Measurements from ENCODE around the gene KCNQ2. TPM values are rescaled to one million over a fixed set of nuclear protein-coding genes. Genes with fewer than 3 reads are reported as not detected.

KCNQ2 gene
- total and polyA plus RNA-seq, 10 of the 15 experiments (the other 5 are each of a cell fraction or from before 2014, with no cell fraction given) = 0.06 to 0.49 (median 0.26) TPM; not detected in 7

DNA sequence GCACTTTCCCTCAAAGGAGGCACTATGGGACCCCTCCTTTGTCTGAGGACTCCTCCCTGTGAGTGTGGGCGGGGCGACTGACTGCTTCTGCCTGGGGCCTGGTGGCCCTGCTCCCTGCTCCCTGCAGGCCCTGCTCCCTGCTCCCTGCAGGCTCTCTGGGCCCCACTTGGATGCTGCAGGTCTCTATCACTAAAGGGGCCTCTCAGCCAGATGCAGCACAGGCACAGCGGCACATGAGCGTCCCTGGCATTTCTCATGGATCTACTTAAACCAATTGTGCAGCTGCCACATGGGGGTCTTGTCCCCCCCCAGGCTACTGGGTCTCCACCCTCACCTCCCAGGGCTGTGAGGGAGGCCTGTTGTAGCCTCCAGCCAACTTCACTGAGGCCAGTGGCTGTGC lies 18.6 kb upstream of the KCNQ2 start:
- ChIA-PET RAD21 (ENCODE audit: unreplicated experiment) (no interaction called here), CTCF (no interaction called here), SMC1A (ENCODE audit: uncharacterized antibody, unreplicated experiment) (no interaction called here), POLR2A (no interaction called here)
- no peak overlapping the region for H3K9ac ChIP-seq (ENCODE audit: control insufficient read depth, insufficient read depth, low read length)
- in situ Hi-C loops (cut with MboI) = no loop called here
- 20% methylated on average over 4 of the region's 4 CpGs for WGBS (ENCODE audit: insufficient coverage, insufficient replicate concordance, low lambda C conversion rate, missing lambda C conversion rate)
- no peak for FAIRE-seq
- intact Hi-C loops (cut with micrococcal nuclease; ENCODE audit: unreplicated experiment) = no loop called here
- no peaks in the 10 kb centered on the region for H3K9me3 ChIP-seq (replicated peaks; ENCODE audit: control insufficient read depth, insufficient read depth, low read length)
- no peaks in the 10 kb centered on the region for H3K79me2 ChIP-seq (ENCODE audit: control insufficient read depth, insufficient read depth, low read length)
- no peak overlapping the region for H3K4me3 ChIP-seq
- no TSS peak for BruUV-seq (replicated peaks)
- no peak overlapping the region for H3K4me2 ChIP-seq (ENCODE audit: control insufficient read depth, insufficient read depth)
- no peak for ATAC-seq
- H2AFZ ChIP-seq (ENCODE audit: control insufficient read depth, low read depth, low read length) = no peak overlapping the region
- DNase-seq (ENCODE audit: low read depth, low spot score) = no peak
- peaks cover 0 to 1% of the 10 kb centered on the region in 2 experiments; a peak in 1 of 4 replicates for H3K27me3 ChIP-seq (replicated peaks in 1 of 2; ENCODE audit: control insufficient read depth in 2 of 2, insufficient read depth in 2 of 2, low read length in 1 of 2)
- no peaks in the 10 kb centered on the region for H3K36me3 ChIP-seq (ENCODE audit: control insufficient read depth in 2 of 2, insufficient read depth in 2 of 2, low read length in 1 of 2)
- H3K27ac ChIP-seq (ENCODE audit: control insufficient read depth, insufficient read depth) = no peak overlapping the region
- no peaks in the 10 kb centered on the region for H3K4me1 ChIP-seq (ENCODE audit: control insufficient read depth, insufficient read depth, low read length)
- no peaks in the 10 kb centered on the region for H4K20me1 ChIP-seq (ENCODE audit: control insufficient read depth, insufficient read depth)
- TF ChIP-seq, protein P1, sequence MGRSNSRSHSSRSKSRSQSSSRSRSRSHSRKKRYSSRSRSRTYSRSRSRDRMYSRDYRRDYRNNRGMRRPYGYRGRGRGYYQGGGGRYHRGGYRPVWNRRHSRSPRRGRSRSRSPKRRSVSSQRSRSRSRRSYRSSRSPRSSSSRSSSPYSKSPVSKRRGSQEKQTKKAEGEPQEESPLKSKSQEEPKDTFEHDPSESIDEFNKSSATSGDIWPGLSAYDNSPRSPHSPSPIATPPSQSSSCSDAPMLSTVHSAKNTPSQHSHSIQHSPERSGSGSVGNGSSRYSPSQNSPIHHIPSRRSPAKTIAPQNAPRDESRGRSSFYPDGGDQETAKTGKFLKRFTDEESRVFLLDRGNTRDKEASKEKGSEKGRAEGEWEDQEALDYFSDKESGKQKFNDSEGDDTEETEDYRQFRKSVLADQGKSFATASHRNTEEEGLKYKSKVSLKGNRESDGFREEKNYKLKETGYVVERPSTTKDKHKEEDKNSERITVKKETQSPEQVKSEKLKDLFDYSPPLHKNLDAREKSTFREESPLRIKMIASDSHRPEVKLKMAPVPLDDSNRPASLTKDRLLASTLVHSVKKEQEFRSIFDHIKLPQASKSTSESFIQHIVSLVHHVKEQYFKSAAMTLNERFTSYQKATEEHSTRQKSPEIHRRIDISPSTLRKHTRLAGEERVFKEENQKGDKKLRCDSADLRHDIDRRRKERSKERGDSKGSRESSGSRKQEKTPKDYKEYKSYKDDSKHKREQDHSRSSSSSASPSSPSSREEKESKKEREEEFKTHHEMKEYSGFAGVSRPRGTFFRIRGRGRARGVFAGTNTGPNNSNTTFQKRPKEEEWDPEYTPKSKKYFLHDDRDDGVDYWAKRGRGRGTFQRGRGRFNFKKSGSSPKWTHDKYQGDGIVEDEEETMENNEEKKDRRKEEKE (IDR thresholded peaks at IDR 0.05) = no peak
- TF ChIP-seq YBX1 (IDR thresholded peaks at IDR 0.05) = no peak
- no peak for TF ChIP-seq POU2F2 (IDR thresholded peaks at IDR 0.05; ENCODE audit: borderline replicate concordance, low read depth, low read length)
- TF ChIP-seq, protein P2, sequence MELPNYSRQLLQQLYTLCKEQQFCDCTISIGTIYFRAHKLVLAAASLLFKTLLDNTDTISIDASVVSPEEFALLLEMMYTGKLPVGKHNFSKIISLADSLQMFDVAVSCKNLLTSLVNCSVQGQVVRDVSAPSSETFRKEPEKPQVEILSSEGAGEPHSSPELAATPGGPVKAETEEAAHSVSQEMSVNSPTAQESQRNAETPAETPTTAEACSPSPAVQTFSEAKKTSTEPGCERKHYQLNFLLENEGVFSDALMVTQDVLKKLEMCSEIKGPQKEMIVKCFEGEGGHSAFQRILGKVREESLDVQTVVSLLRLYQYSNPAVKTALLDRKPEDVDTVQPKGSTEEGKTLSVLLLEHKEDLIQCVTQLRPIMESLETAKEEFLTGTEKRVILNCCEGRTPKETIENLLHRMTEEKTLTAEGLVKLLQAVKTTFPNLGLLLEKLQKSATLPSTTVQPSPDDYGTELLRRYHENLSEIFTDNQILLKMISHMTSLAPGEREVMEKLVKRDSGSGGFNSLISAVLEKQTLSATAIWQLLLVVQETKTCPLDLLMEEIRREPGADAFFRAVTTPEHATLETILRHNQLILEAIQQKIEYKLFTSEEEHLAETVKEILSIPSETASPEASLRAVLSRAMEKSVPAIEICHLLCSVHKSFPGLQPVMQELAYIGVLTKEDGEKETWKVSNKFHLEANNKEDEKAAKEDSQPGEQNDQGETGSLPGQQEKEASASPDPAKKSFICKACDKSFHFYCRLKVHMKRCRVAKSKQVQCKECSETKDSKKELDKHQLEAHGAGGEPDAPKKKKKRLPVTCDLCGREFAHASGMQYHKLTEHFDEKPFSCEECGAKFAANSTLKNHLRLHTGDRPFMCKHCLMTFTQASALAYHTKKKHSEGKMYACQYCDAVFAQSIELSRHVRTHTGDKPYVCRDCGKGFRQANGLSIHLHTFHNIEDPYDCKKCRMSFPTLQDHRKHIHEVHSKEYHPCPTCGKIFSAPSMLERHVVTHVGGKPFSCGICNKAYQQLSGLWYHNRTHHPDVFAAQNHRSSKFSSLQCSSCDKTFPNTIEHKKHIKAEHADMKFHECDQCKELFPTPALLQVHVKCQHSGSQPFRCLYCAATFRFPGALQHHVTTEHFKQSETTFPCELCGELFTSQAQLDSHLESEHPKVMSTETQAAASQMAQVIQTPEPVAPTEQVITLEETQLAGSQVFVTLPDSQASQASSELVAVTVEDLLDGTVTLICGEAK (IDR thresholded peaks at IDR 0.05; ENCODE audit: borderline replicate concordance) = no peak
- TF ChIP-seq, protein P3, sequence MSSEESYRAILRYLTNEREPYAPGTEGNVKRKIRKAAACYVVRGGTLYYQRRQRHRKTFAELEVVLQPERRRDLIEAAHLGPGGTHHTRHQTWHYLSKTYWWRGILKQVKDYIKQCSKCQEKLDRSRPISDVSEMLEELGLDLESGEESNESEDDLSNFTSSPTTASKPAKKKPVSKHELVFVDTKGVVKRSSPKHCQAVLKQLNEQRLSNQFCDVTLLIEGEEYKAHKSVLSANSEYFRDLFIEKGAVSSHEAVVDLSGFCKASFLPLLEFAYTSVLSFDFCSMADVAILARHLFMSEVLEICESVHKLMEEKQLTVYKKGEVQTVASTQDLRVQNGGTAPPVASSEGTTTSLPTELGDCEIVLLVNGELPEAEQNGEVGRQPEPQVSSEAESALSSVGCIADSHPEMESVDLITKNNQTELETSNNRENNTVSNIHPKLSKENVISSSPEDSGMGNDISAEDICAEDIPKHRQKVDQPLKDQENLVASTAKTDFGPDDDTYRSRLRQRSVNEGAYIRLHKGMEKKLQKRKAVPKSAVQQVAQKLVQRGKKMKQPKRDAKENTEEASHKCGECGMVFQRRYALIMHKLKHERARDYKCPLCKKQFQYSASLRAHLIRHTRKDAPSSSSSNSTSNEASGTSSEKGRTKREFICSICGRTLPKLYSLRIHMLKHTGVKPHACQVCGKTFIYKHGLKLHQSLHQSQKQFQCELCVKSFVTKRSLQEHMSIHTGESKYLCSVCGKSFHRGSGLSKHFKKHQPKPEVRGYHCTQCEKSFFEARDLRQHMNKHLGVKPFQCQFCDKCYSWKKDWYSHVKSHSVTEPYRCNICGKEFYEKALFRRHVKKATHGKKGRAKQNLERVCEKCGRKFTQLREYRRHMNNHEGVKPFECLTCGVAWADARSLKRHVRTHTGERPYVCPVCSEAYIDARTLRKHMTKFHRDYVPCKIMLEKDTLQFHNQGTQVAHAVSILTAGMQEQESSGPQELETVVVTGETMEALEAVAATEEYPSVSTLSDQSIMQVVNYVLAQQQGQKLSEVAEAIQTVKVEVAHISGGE (CRISPR knock-in tag; IDR thresholded peaks at IDR 0.05) = no peak
- no peak for TF ChIP-seq TARDBP (IDR thresholded peaks at IDR 0.05; ENCODE audit: borderline replicate concordance)
- TF ChIP-seq, protein P4, sequence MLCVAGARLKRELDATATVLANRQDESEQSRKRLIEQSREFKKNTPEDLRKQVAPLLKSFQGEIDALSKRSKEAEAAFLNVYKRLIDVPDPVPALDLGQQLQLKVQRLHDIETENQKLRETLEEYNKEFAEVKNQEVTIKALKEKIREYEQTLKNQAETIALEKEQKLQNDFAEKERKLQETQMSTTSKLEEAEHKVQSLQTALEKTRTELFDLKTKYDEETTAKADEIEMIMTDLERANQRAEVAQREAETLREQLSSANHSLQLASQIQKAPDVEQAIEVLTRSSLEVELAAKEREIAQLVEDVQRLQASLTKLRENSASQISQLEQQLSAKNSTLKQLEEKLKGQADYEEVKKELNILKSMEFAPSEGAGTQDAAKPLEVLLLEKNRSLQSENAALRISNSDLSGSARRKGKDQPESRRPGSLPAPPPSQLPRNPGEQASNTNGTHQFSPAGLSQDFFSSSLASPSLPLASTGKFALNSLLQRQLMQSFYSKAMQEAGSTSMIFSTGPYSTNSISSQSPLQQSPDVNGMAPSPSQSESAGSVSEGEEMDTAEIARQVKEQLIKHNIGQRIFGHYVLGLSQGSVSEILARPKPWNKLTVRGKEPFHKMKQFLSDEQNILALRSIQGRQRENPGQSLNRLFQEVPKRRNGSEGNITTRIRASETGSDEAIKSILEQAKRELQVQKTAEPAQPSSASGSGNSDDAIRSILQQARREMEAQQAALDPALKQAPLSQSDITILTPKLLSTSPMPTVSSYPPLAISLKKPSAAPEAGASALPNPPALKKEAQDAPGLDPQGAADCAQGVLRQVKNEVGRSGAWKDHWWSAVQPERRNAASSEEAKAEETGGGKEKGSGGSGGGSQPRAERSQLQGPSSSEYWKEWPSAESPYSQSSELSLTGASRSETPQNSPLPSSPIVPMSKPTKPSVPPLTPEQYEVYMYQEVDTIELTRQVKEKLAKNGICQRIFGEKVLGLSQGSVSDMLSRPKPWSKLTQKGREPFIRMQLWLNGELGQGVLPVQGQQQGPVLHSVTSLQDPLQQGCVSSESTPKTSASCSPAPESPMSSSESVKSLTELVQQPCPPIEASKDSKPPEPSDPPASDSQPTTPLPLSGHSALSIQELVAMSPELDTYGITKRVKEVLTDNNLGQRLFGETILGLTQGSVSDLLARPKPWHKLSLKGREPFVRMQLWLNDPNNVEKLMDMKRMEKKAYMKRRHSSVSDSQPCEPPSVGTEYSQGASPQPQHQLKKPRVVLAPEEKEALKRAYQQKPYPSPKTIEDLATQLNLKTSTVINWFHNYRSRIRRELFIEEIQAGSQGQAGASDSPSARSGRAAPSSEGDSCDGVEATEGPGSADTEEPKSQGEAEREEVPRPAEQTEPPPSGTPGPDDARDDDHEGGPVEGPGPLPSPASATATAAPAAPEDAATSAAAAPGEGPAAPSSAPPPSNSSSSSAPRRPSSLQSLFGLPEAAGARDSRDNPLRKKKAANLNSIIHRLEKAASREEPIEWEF (IDR thresholded peaks at IDR 0.05; ENCODE audit: insufficient replicate concordance, low read depth, low read length) = no peak
- TF ChIP-seq RB1 (IDR thresholded peaks at IDR 0.05; ENCODE audit: borderline replicate concordance) = no peak
